Measurements from ENCODE around the gene GOLGB1. TPM values are rescaled to one million over a fixed set of nuclear protein-coding genes. Genes with fewer than 3 reads are reported as not detected.
A peak's percentile ranks its signal among the peaks of the same experiment; 100 is the strongest.

The GOLGB1 gene
- total RNA-seq, 2 experiments from 2014 or later: 14.0 to 15.3 TPM

GRCh38 chr3:121681792-121682191, 67.7 kb downstream of the GOLGB1 start:
- Mint-ChIP-seq H3K27ac (no peak overlapping the region), H3K9me3 (peaks cover 8% of the 10 kb centered on the region), H3K4me3 (no peak overlapping the region), H3K4me1 (no peaks in the 10 kb centered on the region), H3K27me3 (no peaks in the 10 kb centered on the region), H3K36me3 (peaks cover 39% of the 10 kb centered on the region)
- DNase-seq: no peak

- H3K36me3 Mint-ChIP-seq: peaks cover 32% of the 10 kb centered on the region
- DNase-seq: no peak
- H3K9me3 Mint-ChIP-seq: no peaks in the 10 kb centered on the region
- H3K27ac Mint-ChIP-seq: no peak overlapping the region
- H3K27me3 Mint-ChIP-seq: no peaks in the 10 kb centered on the region
- H3K4me1 Mint-ChIP-seq: no peaks in the 10 kb centered on the region
- H3K4me3 Mint-ChIP-seq: no peak overlapping the region
These were observed 72.4 kb downstream of the GOLGB1 start for GRCh38 chr3:121677141-121677540.

DNA sequence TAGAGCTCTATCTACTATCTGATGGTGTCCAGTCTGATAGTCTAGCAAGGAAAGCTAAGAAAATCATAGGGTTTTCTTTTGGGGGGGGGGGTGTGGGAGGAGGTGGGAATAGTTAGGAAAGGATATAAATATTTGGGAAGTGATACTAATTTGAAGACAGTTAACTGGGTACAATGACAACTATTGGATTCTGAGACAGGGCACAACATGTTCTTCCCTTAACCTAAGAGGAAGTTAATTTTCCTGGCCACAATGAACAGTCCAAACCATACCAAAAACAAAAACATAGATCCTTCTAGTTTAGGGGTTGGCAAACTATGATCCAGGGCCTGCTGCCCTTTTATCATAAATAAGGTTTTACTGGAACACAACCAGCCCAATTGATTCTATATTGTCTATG, 78.9 kb downstream of the GOLGB1 start:
- no peaks in the 10 kb centered on the region for H3K4me1 Mint-ChIP-seq
- no peak overlapping the region for H3K27ac Mint-ChIP-seq
- H3K9me3 Mint-ChIP-seq: no peaks in the 10 kb centered on the region

GRCh38 chr3:121667333-121667732, 82.2 kb downstream of the GOLGB1 start:
- no peaks in the 10 kb centered on the region for H3K9me3 Mint-ChIP-seq
- H3K36me3 Mint-ChIP-seq: peaks cover 29% of the 10 kb centered on the region
- H3K4me3 Mint-ChIP-seq: no peak overlapping the region
- no peak for DNase-seq
- H3K4me1 Mint-ChIP-seq: no peaks in the 10 kb centered on the region
- no peak overlapping the region for H3K27ac Mint-ChIP-seq
- no peaks in the 10 kb centered on the region for H3K27me3 Mint-ChIP-seq

More for the DNA sequence above, 78.9 kb downstream of the GOLGB1 start:
- no peak overlapping the region for H3K4me3 Mint-ChIP-seq
- no peaks in the 10 kb centered on the region for H3K27me3 Mint-ChIP-seq
- no peak for DNase-seq
- peaks cover 23% of the 10 kb centered on the region for H3K36me3 Mint-ChIP-seq

DNA sequence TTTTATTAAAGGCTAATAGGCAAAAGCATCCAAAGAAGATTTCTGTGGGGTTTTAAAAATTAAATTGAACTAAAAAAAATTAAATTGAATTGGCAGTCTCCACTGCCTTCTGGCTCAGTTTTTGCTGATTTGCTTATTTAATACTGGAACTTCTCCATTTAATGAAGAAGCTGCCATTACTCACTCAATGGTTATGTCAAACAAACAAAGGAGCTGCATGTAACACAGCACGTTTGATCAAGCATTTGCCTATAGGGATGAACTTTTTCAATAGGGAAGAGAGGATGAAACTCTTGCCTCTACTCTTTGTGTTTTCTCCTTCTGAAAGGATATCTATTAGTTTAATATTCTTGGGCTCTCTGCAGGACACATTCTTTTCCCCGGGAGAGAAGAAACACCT, 84.1 kb downstream of the GOLGB1 start:
- Mint-ChIP-seq H3K4me3 (no peak overlapping the region), H3K36me3 (peaks cover 34% of the 10 kb centered on the region), H3K9me3 (no peaks in the 10 kb centered on the region), H3K27ac (no peak overlapping the region), H3K27me3 (no peaks in the 10 kb centered on the region), H3K4me1 (peaks cover 10% of the 10 kb centered on the region)
- DNase-seq: no peak

GRCh38 chr3:121663171-121663847, 86.2 kb downstream of the GOLGB1 start:
- H3K27me3 Mint-ChIP-seq: no peaks in the 10 kb centered on the region
- no peak overlapping the region for H3K27ac Mint-ChIP-seq
- no peak overlapping the region for H3K4me3 Mint-ChIP-seq
- peaks cover 24% of the 10 kb centered on the region for H3K4me1 Mint-ChIP-seq
- H3K36me3 Mint-ChIP-seq: peaks cover 48% of the 10 kb centered on the region
- no peak for DNase-seq
- H3K9me3 Mint-ChIP-seq: no peaks in the 10 kb centered on the region

DNA sequence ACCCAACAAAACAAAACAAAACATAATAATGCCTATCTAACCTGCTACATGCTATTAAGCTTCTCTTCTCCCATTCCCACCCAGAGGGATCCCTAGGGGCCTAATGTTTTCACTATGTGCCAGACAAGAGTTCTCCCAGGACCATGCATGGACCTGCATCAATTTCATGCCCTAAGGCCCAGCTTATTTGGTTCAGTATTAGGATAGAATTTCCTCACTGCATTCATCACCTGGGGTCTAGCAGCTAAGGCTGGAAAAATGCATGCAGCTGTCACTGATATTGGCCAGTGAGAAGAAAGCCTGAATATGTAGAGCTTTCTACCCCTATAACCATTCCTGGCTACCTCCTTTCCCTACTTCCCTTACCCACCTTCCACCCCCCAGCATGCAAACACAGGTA, 86.8 kb downstream of the GOLGB1 start:
- H3K9me3 Mint-ChIP-seq: no peaks in the 10 kb centered on the region
- peaks cover 52% of the 10 kb centered on the region for H3K36me3 Mint-ChIP-seq
- no peak overlapping the region for H3K27ac Mint-ChIP-seq
- H3K27me3 Mint-ChIP-seq: no peaks in the 10 kb centered on the region
- no peak overlapping the region for H3K4me3 Mint-ChIP-seq
- peaks cover 29% of the 10 kb centered on the region for H3K4me1 Mint-ChIP-seq
- no peak for DNase-seq

- peaks cover 65% of the 10 kb centered on the region for H3K36me3 Mint-ChIP-seq
These were observed 88.2 kb downstream of the GOLGB1 start for GRCh38 chr3:121661376-121661775.

DNA sequence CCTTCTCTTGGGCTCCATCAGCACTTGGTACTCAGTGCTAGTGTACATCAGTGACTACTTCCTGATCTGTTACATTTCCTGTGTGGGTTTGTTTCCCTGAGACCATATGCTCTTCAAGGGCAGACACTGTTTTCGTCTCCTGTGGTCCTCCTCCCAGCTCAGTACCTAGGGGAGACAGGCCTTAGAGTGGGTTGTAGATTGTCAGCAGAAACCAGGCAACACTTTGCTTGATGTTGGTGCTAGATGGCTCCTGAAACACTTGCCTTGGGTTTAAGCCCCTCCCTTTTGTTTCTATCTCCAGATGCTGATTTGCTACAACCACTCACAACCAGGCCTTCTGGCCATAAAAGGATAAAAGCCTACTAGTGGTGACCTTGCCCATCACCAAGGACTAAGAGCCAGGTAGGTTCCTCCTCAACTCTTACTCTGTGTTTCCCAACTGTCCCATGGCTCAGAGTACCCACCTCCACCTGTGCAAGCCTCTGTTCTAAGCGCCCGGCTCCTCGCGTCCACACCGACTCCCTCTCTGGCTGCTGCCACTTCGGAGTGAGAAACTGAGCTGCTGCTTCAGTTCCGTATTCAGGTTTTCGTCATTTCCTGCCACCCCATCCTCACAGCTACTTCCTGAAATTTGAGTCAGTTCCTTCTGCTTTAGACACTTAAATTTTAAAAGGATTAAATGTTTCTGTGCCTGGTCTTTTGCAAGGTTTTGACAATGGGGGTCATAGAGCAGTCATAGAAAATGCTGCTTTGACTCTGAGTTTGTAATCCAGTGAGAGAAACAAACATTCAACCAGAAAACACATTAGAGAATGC, 89.0 kb downstream of the GOLGB1 start, which contains the start of gene HCLS1:
TSS of gene HCLS1 (minus strand) at position 548 of the 816 bp plus-strand sequence. CDS start 2,556 bp downstream, outside the sequence.
- no peaks in the 10 kb centered on the region for H3K27me3 Mint-ChIP-seq
- peaks cover 46% of the 10 kb centered on the region for H3K4me1 Mint-ChIP-seq
- H3K27ac Mint-ChIP-seq: peak within 1 kb of the TSS; percentile 98
- DNase-seq: peak; percentile 64
- H3K4me3 Mint-ChIP-seq: peak within 1 kb of the TSS; percentile 90
- H3K36me3 Mint-ChIP-seq: peaks cover 66% of the 10 kb centered on the region
- no peaks in the 10 kb centered on the region for H3K9me3 Mint-ChIP-seq

More at GRCh38 chr3:121661376-121661775, 88.2 kb downstream of the GOLGB1 start:
- H3K4me3 Mint-ChIP-seq: peak overlapping the region; percentile 90
- no peak for DNase-seq
- no peaks in the 10 kb centered on the region for H3K27me3 Mint-ChIP-seq
- H3K27ac Mint-ChIP-seq: peak overlapping the region; percentile 98
- H3K4me1 Mint-ChIP-seq: peaks cover 40% of the 10 kb centered on the region
- no peaks in the 10 kb centered on the region for H3K9me3 Mint-ChIP-seq

GRCh38 chr3:121659586-121659985, 90.0 kb downstream of the GOLGB1 start:
- no peak for DNase-seq
- H3K4me3 Mint-ChIP-seq: peak overlapping the region; percentile 90
- H3K27ac Mint-ChIP-seq: peak overlapping the region; percentile 98
- no peaks in the 10 kb centered on the region for H3K27me3 Mint-ChIP-seq
- H3K9me3 Mint-ChIP-seq: no peaks in the 10 kb centered on the region
- peaks cover 50% of the 10 kb centered on the region for H3K4me1 Mint-ChIP-seq
- peaks cover 69% of the 10 kb centered on the region for H3K36me3 Mint-ChIP-seq

- Mint-ChIP-seq H3K4me3 (peak overlapping the region; percentile 90), H3K27ac (peak overlapping the region; percentile 98), H3K4me1 (peaks cover 56% of the 10 kb centered on the region), H3K27me3 (no peaks in the 10 kb centered on the region), H3K36me3 (peaks cover 70% of the 10 kb centered on the region), H3K9me3 (no peaks in the 10 kb centered on the region)
- DNase-seq: no peak
These were observed 90.7 kb downstream of the GOLGB1 start for GRCh38 chr3:121658716-121659435.

DNA sequence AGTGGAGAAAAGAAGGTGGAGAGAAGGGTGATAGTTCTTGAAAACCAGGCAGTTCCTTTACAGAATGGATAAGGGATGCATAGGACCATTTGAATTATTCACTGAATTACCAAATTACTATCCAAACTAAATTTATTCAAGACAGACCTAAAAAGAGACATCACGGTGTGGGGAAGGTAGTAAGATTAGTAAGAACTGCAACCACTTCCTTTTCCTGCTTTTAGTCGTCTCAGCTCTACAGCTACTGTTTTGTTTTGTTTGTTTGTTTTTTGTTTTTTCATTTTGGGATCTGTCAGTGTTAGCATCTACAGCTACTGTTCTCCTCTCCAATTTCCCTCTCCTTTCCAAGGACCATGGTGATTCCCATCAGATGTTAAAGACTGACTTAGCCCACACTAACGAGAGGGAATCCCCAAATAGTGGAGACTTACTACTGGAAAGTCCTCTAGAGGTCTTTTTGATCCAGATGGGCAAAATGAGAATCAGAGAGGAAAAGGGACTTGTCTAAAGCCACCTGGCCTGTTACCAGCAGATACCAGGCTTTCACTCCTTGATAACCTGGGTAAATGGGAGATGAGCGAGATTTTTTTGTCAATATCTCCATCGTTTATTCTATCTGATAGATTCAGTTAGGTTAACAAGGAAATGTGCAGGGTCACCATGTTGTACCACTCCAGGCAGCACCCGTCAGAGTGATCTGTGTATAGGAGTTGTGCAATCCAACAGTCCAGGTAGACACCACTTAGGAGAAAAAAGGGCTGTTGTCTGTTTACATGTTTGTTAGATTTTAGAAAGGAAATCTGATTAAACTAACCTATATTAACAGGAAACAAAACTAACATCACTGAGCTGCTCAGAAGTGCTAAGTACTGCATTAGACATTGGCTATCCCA, 94.8 kb downstream of the GOLGB1 start:
- peak overlapping the region; percentile 11 for H3K4me3 Mint-ChIP-seq
- peaks cover 71% of the 10 kb centered on the region for H3K4me1 Mint-ChIP-seq
- no peaks in the 10 kb centered on the region for H3K9me3 Mint-ChIP-seq
- DNase-seq: no peak
- H3K27me3 Mint-ChIP-seq: no peaks in the 10 kb centered on the region
- peaks cover 74% of the 10 kb centered on the region for H3K36me3 Mint-ChIP-seq
- peak overlapping the region; percentile 83 for H3K27ac Mint-ChIP-seq

GRCh38 chr3:121651684-121652083, 97.9 kb downstream of the GOLGB1 start:
- Mint-ChIP-seq H3K27ac (no peak overlapping the region), H3K4me1 (peaks cover 57% of the 10 kb centered on the region), H3K27me3 (no peaks in the 10 kb centered on the region), H3K4me3 (no peak overlapping the region), H3K9me3 (no peaks in the 10 kb centered on the region), H3K36me3 (peaks cover 59% of the 10 kb centered on the region)
- DNase-seq: no peak

DNA sequence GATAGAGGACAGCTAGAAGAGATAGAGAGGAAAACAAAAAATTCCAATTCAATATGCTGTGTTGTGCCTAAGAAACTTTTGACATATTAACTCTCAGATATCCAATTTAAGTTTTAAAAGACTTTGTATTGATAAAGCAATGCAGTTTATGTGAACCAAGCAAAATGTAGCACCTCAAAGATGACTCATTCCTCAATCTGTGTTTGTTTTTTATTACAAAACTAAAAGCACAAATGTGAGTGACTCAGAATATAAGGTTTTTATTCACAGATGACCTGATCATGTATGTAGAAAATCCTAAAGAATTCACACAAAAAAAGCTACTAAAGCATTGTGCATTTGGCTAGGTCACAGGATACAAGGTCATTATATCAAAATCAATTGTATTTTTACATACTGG, 99.9 kb downstream of the GOLGB1 start:
- no peak for DNase-seq
- H3K27me3 Mint-ChIP-seq: no peaks in the 10 kb centered on the region
- peaks cover 50% of the 10 kb centered on the region for H3K36me3 Mint-ChIP-seq
- H3K4me1 Mint-ChIP-seq: peaks cover 45% of the 10 kb centered on the region
- H3K4me3 Mint-ChIP-seq: no peak overlapping the region
- H3K9me3 Mint-ChIP-seq: no peaks in the 10 kb centered on the region
- H3K27ac Mint-ChIP-seq: no peak overlapping the region
